Smooth muscle cell (in vitro differentiated cells): Measurements from ENCODE around the gene FGF14. TPM values are rescaled to one million over a fixed set of nuclear protein-coding genes. Genes with fewer than 3 reads are reported as not detected.

Source experiments
- DNase-seq: peaks from one replicate; lab custom pipeline; 2025; ENCODE audit not compliant: unreplicated experiment; lab: John Stamatoyannopoulos, UW
- H2AFZ ChIP-seq: fragments of 200-600 bp; sonication (generic); 2 replicates; pipeline ENCODE4 v1.6.0; 2016; ENCODE audit warnings: antibody characterized with exemption, low read depth, mild to moderate bottlenecking
- H3F3A ChIP-seq: fragments of 200-600 bp; sonication (generic); 2 replicates; pipeline ENCODE4 v1.6.0; 2017; ENCODE audit warnings: antibody characterized with exemption, low read depth
- H3K27ac ChIP-seq: fragments of 200-600 bp; sonication (generic); 2 replicates; pipeline ENCODE4 v1.5.1; 2016; ENCODE audit warnings: low read depth, mild to moderate bottlenecking
- H3K27me3 ChIP-seq: fragments of 200-600 bp; sonication (generic); 2 replicates; pipeline ENCODE4 v1.6.1; 2016; ENCODE audit warnings: low read depth, mild to moderate bottlenecking
- H3K36me3 ChIP-seq: fragments of 200-600 bp; sonication (generic); 2 replicates; pipeline ENCODE4 v1.5.1; 2016; ENCODE audit warnings: low read depth
- H3K4me1 ChIP-seq: fragments of 200-600 bp; sonication (generic); 2 replicates; pipeline ENCODE4 v1.5.1; 2016; ENCODE audit warnings: low read depth
- H3K4me2 ChIP-seq: fragments of 200-600 bp; sonication (generic); 2 replicates; pipeline ENCODE4 v1.6.0; 2016; ENCODE audit warnings: mild to moderate bottlenecking
- H3K4me3 ChIP-seq: fragments of 200-600 bp; sonication (generic); 2 replicates; pipeline ENCODE4 v1.5.1; 2016; ENCODE audit warnings: mild to moderate bottlenecking
- H3K79me2 ChIP-seq: fragments of 200-600 bp; sonication (generic); 2 replicates; pipeline ENCODE4 v1.6.0; 2016; ENCODE audit warnings: low read depth, mild to moderate bottlenecking
- H3K9ac ChIP-seq: fragments of 200-600 bp; sonication (generic); 2 replicates; pipeline ENCODE4 v1.6.0; 2016; ENCODE audit warnings: low read depth
- H3K9me3 ChIP-seq: fragments of 200-600 bp; sonication (generic); replicated peaks from 2 replicates; pipeline ENCODE4 v1.5.1; 2016; ENCODE audit warnings: low read depth
- H4K20me1 ChIP-seq: fragments of 200-600 bp; sonication (generic); 2 replicates; pipeline ENCODE4 v1.6.0; 2016; ENCODE audit warnings: low read depth
- WGBS: methylation state at CpG from one replicate; pipeline ENCODE4 v1.1.7; 2016; ENCODE audit warnings: low lambda C conversion rate; 5-methylcytosine and 5-hydroxymethylcytosine counted together
- polyA plus RNA-seq: library from polyadenylated mRNA; unstranded; fragments of >200 nt; fragmentation: Nextera tagmentation; extraction: Ambion mirVana; gene quantifications from 2 replicates; pipeline ENCODE4 v1.2.1, GENCODE V29; 2016
- total RNA-seq: library from RNA; depleted of rRNA; stranded (reverse); fragments of >200 nt; gene quantifications from 2 replicates; pipeline ENCODE4 v1.2.3, GENCODE V29; 2014
- TF ChIP-seq, protein P1 (sequence below): fragments of 200-600 bp; sonication (generic); IDR thresholded peaks from 2 replicates; pipeline ENCODE4 v1.5.1; 2017; ENCODE audit warnings: borderline replicate concordance, mild to moderate bottlenecking, antibody characterized with exemption; ENCODE audit not compliant: insufficient read depth, poor library complexity, severe bottlenecking

FGF14 gene
- total and polyA plus RNA-seq, 2 experiments from 2014 or later = 0.23 TPM; not detected in 1

DNA sequence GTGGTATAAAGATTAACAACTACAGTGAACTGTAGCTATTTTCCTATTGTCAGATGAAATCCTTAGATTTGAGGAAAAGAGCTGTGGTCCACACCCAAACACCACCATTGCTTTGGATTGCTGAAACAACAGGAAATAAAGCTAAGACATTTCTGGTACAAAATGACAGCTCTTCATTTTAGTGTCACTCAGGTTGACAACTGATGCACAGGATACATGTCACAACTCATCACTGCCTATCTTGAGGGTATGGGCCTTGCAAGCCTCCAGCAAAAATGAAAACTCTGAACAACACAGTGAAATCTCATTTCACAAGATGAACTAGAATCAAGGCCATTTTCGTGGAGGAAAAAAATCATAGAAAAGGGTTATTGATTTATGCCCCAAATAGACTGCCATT lies 609.7 kb downstream of the FGF14 start:
- WGBS = 75% methylated on average over 1 of the region's 1 CpG

DNA sequence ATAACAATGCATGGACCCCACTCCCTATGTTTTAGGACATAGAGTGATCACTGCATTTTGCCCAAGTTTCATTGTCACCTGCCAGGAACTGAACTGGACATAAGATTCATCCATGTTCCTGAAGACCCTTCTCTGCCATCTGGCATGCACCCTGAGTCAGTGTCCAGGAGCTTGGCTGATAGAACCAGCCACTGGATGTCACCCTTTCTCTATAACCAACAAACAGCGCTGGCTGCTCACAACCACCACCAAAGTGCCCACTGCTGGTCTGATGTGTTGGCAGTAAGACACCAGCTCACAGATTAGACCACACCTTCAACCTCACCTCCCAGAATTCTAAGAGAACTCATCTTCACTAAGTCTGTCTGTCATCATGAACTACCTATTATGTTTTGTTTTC lies 616.0 kb downstream of the FGF14 start:
- Histone ChIP-seq H3K9me3 (no peaks in the 10 kb centered on the region), H3K9ac (no peak overlapping the region), H2AFZ (no peak overlapping the region), H4K20me1 (no peaks in the 10 kb centered on the region), H3K27me3 (peaks cover 43% of the 10 kb centered on the region), H3F3A (no peaks in the 10 kb centered on the region), H3K36me3 (no peaks in the 10 kb centered on the region), H3K79me2 (no peaks in the 10 kb centered on the region), H3K27ac (no peak overlapping the region), H3K4me3 (no peak overlapping the region), H3K4me2 (no peak overlapping the region), H3K4me1 (no peaks in the 10 kb centered on the region)
- TF ChIP-seq, protein P1, sequence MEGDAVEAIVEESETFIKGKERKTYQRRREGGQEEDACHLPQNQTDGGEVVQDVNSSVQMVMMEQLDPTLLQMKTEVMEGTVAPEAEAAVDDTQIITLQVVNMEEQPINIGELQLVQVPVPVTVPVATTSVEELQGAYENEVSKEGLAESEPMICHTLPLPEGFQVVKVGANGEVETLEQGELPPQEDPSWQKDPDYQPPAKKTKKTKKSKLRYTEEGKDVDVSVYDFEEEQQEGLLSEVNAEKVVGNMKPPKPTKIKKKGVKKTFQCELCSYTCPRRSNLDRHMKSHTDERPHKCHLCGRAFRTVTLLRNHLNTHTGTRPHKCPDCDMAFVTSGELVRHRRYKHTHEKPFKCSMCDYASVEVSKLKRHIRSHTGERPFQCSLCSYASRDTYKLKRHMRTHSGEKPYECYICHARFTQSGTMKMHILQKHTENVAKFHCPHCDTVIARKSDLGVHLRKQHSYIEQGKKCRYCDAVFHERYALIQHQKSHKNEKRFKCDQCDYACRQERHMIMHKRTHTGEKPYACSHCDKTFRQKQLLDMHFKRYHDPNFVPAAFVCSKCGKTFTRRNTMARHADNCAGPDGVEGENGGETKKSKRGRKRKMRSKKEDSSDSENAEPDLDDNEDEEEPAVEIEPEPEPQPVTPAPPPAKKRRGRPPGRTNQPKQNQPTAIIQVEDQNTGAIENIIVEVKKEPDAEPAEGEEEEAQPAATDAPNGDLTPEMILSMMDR = peak; percentile 35
- no peak for DNase-seq
- WGBS = 21% methylated on average over 1 of the region's 1 CpG

More for the DNA sequence above, 609.7 kb downstream of the FGF14 start:
- DNase-seq = no peak
- no peak overlapping the region for H3K4me2 ChIP-seq
- H3K27ac ChIP-seq = no peak overlapping the region
- peaks cover 16% of the 10 kb centered on the region for H3K27me3 ChIP-seq
- no peaks in the 10 kb centered on the region for H3K9me3 ChIP-seq
- no peak overlapping the region for H3K9ac ChIP-seq
- no peaks in the 10 kb centered on the region for H3K4me1 ChIP-seq
- TF ChIP-seq, protein P1 = no peak
- no peaks in the 10 kb centered on the region for H3K36me3 ChIP-seq
- no peaks in the 10 kb centered on the region for H4K20me1 ChIP-seq
- H3F3A ChIP-seq = no peaks in the 10 kb centered on the region
- H3K79me2 ChIP-seq = no peaks in the 10 kb centered on the region
- H2AFZ ChIP-seq = no peak overlapping the region
- no peak overlapping the region for H3K4me3 ChIP-seq

DNA sequence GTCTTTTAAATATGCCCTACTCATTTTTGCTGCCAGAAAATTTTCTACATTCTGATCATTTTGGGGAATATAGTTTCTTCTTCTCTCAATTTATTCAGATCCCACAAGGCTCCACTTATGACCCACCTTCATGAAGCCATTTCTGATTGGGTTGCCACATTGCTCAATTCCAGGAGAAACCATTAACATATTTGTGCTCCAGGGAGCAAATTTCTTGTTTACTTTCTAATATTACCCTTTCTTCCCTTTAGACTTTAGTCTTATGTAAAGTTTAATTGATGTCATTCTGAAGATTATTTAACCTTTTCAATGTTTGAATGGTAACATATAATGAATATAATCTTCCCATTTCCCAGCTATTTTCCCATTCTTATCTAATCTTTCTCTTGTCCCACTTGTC lies 617.5 kb downstream of the FGF14 start:
- no peaks in the 10 kb centered on the region for H3F3A ChIP-seq
- H4K20me1 ChIP-seq = no peaks in the 10 kb centered on the region
- TF ChIP-seq, protein P1 = no peak
- H3K9me3 ChIP-seq = no peaks in the 10 kb centered on the region
- no peak overlapping the region for H2AFZ ChIP-seq
- peaks cover 54% of the 10 kb centered on the region for H3K27me3 ChIP-seq
- H3K9ac ChIP-seq = no peak overlapping the region
- H3K36me3 ChIP-seq = no peaks in the 10 kb centered on the region
- H3K4me1 ChIP-seq = no peaks in the 10 kb centered on the region
- no peak overlapping the region for H3K4me2 ChIP-seq
- H3K79me2 ChIP-seq = no peaks in the 10 kb centered on the region
- no peak overlapping the region for H3K27ac ChIP-seq
- H3K4me3 ChIP-seq = no peak overlapping the region
- no peak for DNase-seq

DNA sequence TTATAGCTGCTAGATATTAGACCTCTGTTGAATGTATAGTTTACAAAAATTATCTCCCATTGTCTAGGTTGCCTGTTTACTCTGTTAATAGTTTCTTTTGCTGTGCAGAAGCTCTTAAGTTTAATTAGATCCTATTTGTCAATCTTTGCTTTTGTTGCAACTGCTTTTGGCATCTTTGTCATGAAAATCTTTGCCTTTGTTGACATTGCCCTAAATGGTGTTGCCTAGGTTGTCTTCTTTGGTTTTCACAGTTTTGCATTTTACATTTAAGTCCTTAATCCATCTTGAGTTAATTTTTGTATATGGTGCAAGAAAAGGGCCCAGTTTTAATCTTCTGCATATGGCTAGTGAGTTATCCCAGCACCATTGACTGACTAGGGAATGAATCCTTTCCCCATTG lies 618.3 kb downstream of the FGF14 start:
- Histone ChIP-seq H3K27me3 (peaks cover 50% of the 10 kb centered on the region), H3K9ac (no peak overlapping the region), H3K36me3 (no peaks in the 10 kb centered on the region)

More for the DNA sequence above, 618.3 kb downstream of the FGF14 start:
- H3K4me3 ChIP-seq = no peak overlapping the region
- TF ChIP-seq, protein P1 = no peak
- H3F3A ChIP-seq = no peaks in the 10 kb centered on the region
- H3K27ac ChIP-seq = no peak overlapping the region
- no peaks in the 10 kb centered on the region for H3K79me2 ChIP-seq
- no peaks in the 10 kb centered on the region for H3K4me1 ChIP-seq
- no peak overlapping the region for H3K4me2 ChIP-seq
- DNase-seq = no peak
- H3K9me3 ChIP-seq = no peaks in the 10 kb centered on the region
- no peak overlapping the region for H2AFZ ChIP-seq
- no peaks in the 10 kb centered on the region for H4K20me1 ChIP-seq
